ENCODE results near the gene DPPA5. TPM values are rescaled to one million over a fixed set of nuclear protein-coding genes. Genes with fewer than 3 reads are reported as not detected.

Gene DPPA5
- total RNA-seq, 2 donors from 2014 or later = 4.1 TPM; not detected in 1

- Histone ChIP-seq H3K4me1 (replicated peaks) (no peaks in the 10 kb centered on the region), H3K27ac (no peak overlapping the region), H3K36me3 (no peaks in the 10 kb centered on the region), H3K4me3 (no peak overlapping the region), H3K9me3 (no peaks in the 10 kb centered on the region), H3K27me3 (replicated peaks; ENCODE audit: insufficient read depth) (no peaks in the 10 kb centered on the region)
- DNase-seq (ENCODE audit: low spot score) = no peak
- WGBS = 86% methylated on average over 10 of the region's 10 CpGs
- intact Hi-C loops (cut with DNase I) = no loop called here
- TF ChIP-seq POLR2A (IDR thresholded peaks at IDR 0.05) (no peak), CTCF (IDR thresholded peaks at IDR 0.05) (no peak), POLR2AphosphoS5 (IDR thresholded peaks at IDR 0.05) (no peak)
These were observed 18.4 kb upstream of the DPPA5 start for GRCh38 chr6:73372516-73372915.

GRCh38 chr6:73371984-73372383 is 17.9 kb upstream of the DPPA5 start:
- 95% methylated on average over 4 of the region's 4 CpGs for WGBS
- TF ChIP-seq POLR2AphosphoS5 (IDR thresholded peaks at IDR 0.05) = no peak
- TF ChIP-seq POLR2A (IDR thresholded peaks at IDR 0.05) = no peak
- no peak for TF ChIP-seq CTCF (IDR thresholded peaks at IDR 0.05)
- Histone ChIP-seq H3K36me3 (no peaks in the 10 kb centered on the region), H3K9me3 (no peaks in the 10 kb centered on the region), H3K4me3 (no peak overlapping the region), H3K27me3 (replicated peaks; ENCODE audit: insufficient read depth) (no peaks in the 10 kb centered on the region), H3K27ac (no peak overlapping the region), H3K4me1 (replicated peaks) (no peaks in the 10 kb centered on the region)
- no peak for DNase-seq (ENCODE audit: low spot score)
- intact Hi-C loops (cut with DNase I) = no loop called here

- no peak within 1 kb of the TSS for H3K27ac ChIP-seq
- no peak for DNase-seq (ENCODE audit: low spot score)
- no peaks in the 10 kb centered on the region for H3K36me3 ChIP-seq
- TF ChIP-seq POLR2A (IDR thresholded peaks at IDR 0.05) (no peak), CTCF (IDR thresholded peaks at IDR 0.05) (no peak), POLR2AphosphoS5 (IDR thresholded peaks at IDR 0.05) (no peak)
- no peak within 1 kb of the TSS for H3K4me3 ChIP-seq
- intact Hi-C loops (cut with DNase I) = no loop called here
- H3K9me3 ChIP-seq = no peaks in the 10 kb centered on the region
- 94% methylated on average over 36 of the region's 36 CpGs for WGBS
- H3K4me1 ChIP-seq (replicated peaks) = no peaks in the 10 kb centered on the region
- no peaks in the 10 kb centered on the region for H3K27me3 ChIP-seq (replicated peaks; ENCODE audit: insufficient read depth)
These were observed 15.5 kb upstream of the DPPA5 start, which contains the start of gene OOEP for GRCh38 chr6:73369563-73369962. TSS of gene OOEP (minus strand) at chr6:73369897. CDS start at chr6:73369792, 105 bp downstream.

- Histone ChIP-seq H3K36me3 (no peaks in the 10 kb centered on the region), H3K4me3 (no peak overlapping the region), H3K4me1 (replicated peaks) (no peaks in the 10 kb centered on the region), H3K27me3 (replicated peaks; ENCODE audit: insufficient read depth) (no peaks in the 10 kb centered on the region), H3K27ac (no peak overlapping the region), H3K9me3 (no peaks in the 10 kb centered on the region)
- no peak for DNase-seq (ENCODE audit: low spot score)
- 95% methylated on average over 14 of the region's 14 CpGs for WGBS
- TF ChIP-seq POLR2A (IDR thresholded peaks at IDR 0.05) (no peak), POLR2AphosphoS5 (IDR thresholded peaks at IDR 0.05) (no peak), CTCF (IDR thresholded peaks at IDR 0.05) (no peak)
- intact Hi-C loops (cut with DNase I) = no loop called here
These were observed 15.1 kb upstream of the DPPA5 start for GRCh38 chr6:73369157-73369556.

- intact Hi-C loops (cut with DNase I) = no loop called here
- no peak for DNase-seq (ENCODE audit: low spot score)
- H3K4me3 ChIP-seq = no peak overlapping the region
- H3K27ac ChIP-seq = no peak overlapping the region
- no peaks in the 10 kb centered on the region for H3K36me3 ChIP-seq
- no peaks in the 10 kb centered on the region for H3K27me3 ChIP-seq (replicated peaks; ENCODE audit: insufficient read depth)
- TF ChIP-seq POLR2AphosphoS5 (IDR thresholded peaks at IDR 0.05) (no peak), POLR2A (IDR thresholded peaks at IDR 0.05) (no peak), CTCF (IDR thresholded peaks at IDR 0.05) (no peak)
- H3K9me3 ChIP-seq = no peaks in the 10 kb centered on the region
- 82% methylated on average over 4 of the region's 4 CpGs for WGBS
- no peaks in the 10 kb centered on the region for H3K4me1 ChIP-seq (replicated peaks)
These were observed 14.6 kb upstream of the DPPA5 start for GRCh38 chr6:73368675-73369074.

Data from prostate gland (tissue), 2 donors.